ENCODE measurements around the gene ADAMTS7. TPM values are rescaled to one million over a fixed set of nuclear protein-coding genes. Genes with fewer than 3 reads are reported as not detected.
"Not testable (repeated sequence)": the region's sequence is repeated elsewhere in the genome, so short reads cannot be mapped to it uniquely, and the experiment has no call there.

The ADAMTS7 gene
- polyA plus RNA-seq, 1 donor from 2014 or later, result 31.5 TPM

DNA sequence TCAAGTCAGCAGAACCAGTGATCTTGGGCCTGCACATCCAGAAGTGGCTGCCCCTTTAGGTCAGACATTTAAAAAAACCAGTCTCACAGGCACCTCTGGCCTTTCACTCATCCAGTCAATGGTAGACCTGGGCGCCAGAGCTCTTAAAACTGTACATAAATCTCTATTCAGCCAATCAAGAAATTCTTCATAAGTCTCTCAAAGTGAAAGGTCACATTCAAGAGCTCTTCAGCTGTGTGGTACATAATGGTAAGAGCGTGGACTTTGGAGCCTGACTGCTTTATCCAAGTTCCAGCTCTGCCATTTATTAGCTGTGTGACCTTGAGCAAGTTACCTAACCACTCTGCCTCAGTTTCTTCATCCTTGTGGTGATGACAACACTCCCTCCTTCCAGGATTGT is 39.1 kb upstream of the ADAMTS7 start:
- H3K4me2 ChIP-seq (ENCODE audit: low read length), result no peak overlapping the region
- H4K20me1 ChIP-seq (ENCODE audit: insufficient read depth), result no peaks in the 10 kb centered on the region
- no peaks in the 10 kb centered on the region for H3F3A ChIP-seq (ENCODE audit: insufficient read depth, low read length, poor library complexity, severe bottlenecking)
- H3K27ac ChIP-seq (ENCODE audit: low read length), result no peak overlapping the region
- no peak overlapping the region for H2AFZ ChIP-seq (ENCODE audit: low read depth, low read length)
- H3K9ac ChIP-seq (ENCODE audit: low read length), result no peak overlapping the region
- H3K27me3 ChIP-seq (ENCODE audit: insufficient read depth, low read depth, low read length), result no peaks in the 10 kb centered on the region
- TF ChIP-seq EZH2 (IDR thresholded peaks at IDR 0.05; ENCODE audit: borderline replicate concordance, insufficient read depth, low read length, poor library complexity, severe bottlenecking) (no peak), MXI1 (conservative IDR thresholded peaks at IDR 0.05; ENCODE audit: poor library complexity, severe bottlenecking) (no peak), POLR2AphosphoS5 (IDR thresholded peaks at IDR 0.05) (no peak), TAF1 (IDR thresholded peaks at IDR 0.05; ENCODE audit: low read depth) (no peak), EP300 (conservative IDR thresholded peaks at IDR 0.05; ENCODE audit: poor library complexity, severe bottlenecking) (no peak), SMC3 (conservative IDR thresholded peaks at IDR 0.05; ENCODE audit: poor library complexity) (no peak), RAD21 (conservative IDR thresholded peaks at IDR 0.05) (no peak)
- TF ChIP-seq, protein P1, sequence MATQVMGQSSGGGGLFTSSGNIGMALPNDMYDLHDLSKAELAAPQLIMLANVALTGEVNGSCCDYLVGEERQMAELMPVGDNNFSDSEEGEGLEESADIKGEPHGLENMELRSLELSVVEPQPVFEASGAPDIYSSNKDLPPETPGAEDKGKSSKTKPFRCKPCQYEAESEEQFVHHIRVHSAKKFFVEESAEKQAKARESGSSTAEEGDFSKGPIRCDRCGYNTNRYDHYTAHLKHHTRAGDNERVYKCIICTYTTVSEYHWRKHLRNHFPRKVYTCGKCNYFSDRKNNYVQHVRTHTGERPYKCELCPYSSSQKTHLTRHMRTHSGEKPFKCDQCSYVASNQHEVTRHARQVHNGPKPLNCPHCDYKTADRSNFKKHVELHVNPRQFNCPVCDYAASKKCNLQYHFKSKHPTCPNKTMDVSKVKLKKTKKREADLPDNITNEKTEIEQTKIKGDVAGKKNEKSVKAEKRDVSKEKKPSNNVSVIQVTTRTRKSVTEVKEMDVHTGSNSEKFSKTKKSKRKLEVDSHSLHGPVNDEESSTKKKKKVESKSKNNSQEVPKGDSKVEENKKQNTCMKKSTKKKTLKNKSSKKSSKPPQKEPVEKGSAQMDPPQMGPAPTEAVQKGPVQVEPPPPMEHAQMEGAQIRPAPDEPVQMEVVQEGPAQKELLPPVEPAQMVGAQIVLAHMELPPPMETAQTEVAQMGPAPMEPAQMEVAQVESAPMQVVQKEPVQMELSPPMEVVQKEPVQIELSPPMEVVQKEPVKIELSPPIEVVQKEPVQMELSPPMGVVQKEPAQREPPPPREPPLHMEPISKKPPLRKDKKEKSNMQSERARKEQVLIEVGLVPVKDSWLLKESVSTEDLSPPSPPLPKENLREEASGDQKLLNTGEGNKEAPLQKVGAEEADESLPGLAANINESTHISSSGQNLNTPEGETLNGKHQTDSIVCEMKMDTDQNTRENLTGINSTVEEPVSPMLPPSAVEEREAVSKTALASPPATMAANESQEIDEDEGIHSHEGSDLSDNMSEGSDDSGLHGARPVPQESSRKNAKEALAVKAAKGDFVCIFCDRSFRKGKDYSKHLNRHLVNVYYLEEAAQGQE (IDR thresholded peaks at IDR 0.05; ENCODE audit: borderline replicate concordance), result no peak
- TF ChIP-seq, protein P2, sequence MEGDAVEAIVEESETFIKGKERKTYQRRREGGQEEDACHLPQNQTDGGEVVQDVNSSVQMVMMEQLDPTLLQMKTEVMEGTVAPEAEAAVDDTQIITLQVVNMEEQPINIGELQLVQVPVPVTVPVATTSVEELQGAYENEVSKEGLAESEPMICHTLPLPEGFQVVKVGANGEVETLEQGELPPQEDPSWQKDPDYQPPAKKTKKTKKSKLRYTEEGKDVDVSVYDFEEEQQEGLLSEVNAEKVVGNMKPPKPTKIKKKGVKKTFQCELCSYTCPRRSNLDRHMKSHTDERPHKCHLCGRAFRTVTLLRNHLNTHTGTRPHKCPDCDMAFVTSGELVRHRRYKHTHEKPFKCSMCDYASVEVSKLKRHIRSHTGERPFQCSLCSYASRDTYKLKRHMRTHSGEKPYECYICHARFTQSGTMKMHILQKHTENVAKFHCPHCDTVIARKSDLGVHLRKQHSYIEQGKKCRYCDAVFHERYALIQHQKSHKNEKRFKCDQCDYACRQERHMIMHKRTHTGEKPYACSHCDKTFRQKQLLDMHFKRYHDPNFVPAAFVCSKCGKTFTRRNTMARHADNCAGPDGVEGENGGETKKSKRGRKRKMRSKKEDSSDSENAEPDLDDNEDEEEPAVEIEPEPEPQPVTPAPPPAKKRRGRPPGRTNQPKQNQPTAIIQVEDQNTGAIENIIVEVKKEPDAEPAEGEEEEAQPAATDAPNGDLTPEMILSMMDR (IDR thresholded peaks at IDR 0.05; ENCODE audit: poor library complexity, severe bottlenecking), result no peak
- no peak overlapping the region for H3K4me3 ChIP-seq (ENCODE audit: low read length)
- no peaks in the 10 kb centered on the region for H3K79me2 ChIP-seq (replicated peaks; ENCODE audit: insufficient read depth, low read length)
- H3K36me3 ChIP-seq (ENCODE audit: insufficient read depth, low read length), result no peaks in the 10 kb centered on the region
- no peaks in the 10 kb centered on the region for H3K9me2 ChIP-seq (ENCODE audit: insufficient read depth, low read length)
- H3K9me3 ChIP-seq (ENCODE audit: low read length), result no peaks in the 10 kb centered on the region

DNA sequence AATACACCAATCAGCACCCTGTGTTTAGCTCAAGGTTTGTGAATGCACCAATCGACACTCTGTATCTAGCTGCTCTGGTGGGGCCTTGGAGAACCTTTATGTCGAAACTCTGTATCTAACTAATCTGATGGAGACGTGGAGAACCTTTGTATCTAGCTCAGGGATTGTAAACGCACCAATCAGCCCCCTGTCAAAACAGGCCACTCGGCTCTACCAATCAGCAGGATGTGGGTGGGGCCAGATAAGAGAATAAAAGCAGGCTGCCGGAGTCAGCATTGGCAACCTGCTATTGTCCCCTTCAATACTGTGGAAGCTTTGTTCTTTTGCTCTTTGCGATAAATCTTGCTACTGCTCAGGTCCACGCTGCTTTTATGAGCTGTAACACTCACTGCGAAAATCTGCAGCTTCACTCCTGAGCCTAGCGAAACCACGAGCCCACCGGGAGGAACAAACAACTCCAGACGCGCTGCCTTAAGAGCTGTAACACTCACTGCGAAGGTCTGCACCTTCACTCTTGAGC is 36.2 kb upstream of the ADAMTS7 start:
- not testable (repeated sequence) for H3K9me2 ChIP-seq (ENCODE audit: insufficient read depth, low read length); H3K79me2 ChIP-seq (replicated peaks; ENCODE audit: insufficient read depth, low read length); H3K27me3 ChIP-seq (ENCODE audit: insufficient read depth, low read depth, low read length); H3K9ac ChIP-seq (ENCODE audit: low read length); H3K4me3 ChIP-seq (ENCODE audit: low read length); H4K20me1 ChIP-seq (ENCODE audit: insufficient read depth); H2AFZ ChIP-seq (ENCODE audit: low read depth, low read length); H3K9me3 ChIP-seq (ENCODE audit: low read length); H3K4me2 ChIP-seq (ENCODE audit: low read length); H3F3A ChIP-seq (ENCODE audit: insufficient read depth, low read length, poor library complexity, severe bottlenecking); H3K36me3 ChIP-seq (ENCODE audit: insufficient read depth, low read length); H3K27ac ChIP-seq (ENCODE audit: low read length)

DNA sequence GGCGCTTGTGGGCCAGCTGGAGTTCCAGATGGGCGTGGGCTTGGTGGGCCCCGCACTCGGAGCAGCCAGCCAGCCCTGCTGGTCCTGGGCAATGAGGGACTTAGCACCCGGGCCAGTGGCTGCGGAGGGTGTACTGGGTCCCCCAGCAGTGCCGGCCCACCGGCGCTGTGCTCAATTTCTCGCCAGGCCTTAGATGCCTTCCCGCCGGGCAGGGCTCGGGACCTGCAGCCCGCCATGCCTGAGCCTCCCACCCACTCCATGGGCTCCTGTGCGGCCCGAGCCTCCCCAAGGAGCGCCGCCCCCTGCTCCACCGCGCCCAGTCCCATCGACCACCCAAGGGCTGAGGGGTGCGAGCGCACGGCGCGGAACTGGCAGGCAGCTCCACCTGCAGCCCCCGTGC is 35.6 kb upstream of the ADAMTS7 start:
- H3K4me3 ChIP-seq (ENCODE audit: low read length); H3K9me3 ChIP-seq (ENCODE audit: low read length): not testable (repeated sequence)

More for the DNA sequence above, 35.6 kb upstream of the ADAMTS7 start:
- H3K36me3 ChIP-seq (ENCODE audit: insufficient read depth, low read length); H3K27ac ChIP-seq (ENCODE audit: low read length); H3K9me2 ChIP-seq (ENCODE audit: insufficient read depth, low read length); H3K9ac ChIP-seq (ENCODE audit: low read length); H3K27me3 ChIP-seq (ENCODE audit: insufficient read depth, low read depth, low read length); H3K79me2 ChIP-seq (replicated peaks; ENCODE audit: insufficient read depth, low read length); H3K4me2 ChIP-seq (ENCODE audit: low read length); H2AFZ ChIP-seq (ENCODE audit: low read depth, low read length); H4K20me1 ChIP-seq (ENCODE audit: insufficient read depth); H3F3A ChIP-seq (ENCODE audit: insufficient read depth, low read length, poor library complexity, severe bottlenecking): not testable (repeated sequence)

Measured in neural cell (in vitro differentiated cells).